HEK293T (cell line): ENCODE data around the gene LNP1.

Experiments used
- CTCF ChIA-PET: fragments of 350-600 bp; formaldehyde crosslinking; extraction: SDS; loops from one replicate; lab custom pipeline; 2021; ENCODE audit warnings: antibody characterized with exemption, inconsistent platforms; lab: Yijun Ruan, JAX
- POLR2A ChIA-PET: fragments of 350-600 bp; formaldehyde crosslinking; extraction: SDS; loops from one replicate; lab custom pipeline; 2020; ENCODE audit warnings: antibody characterized with exemption, inconsistent platforms; lab: Yijun Ruan, JAX
- DNase-seq: peaks from one replicate; pipeline ENCODE4 v3.0.0; 2012; ENCODE audit warnings: mixed read lengths; ENCODE audit errors: extremely low spot score
- ARNT ChIP-seq: fragments of 450-650 bp; IDR thresholded peaks from 2 replicates; pipeline ENCODE4 v1.6.1; 2017; ENCODE audit warnings: mild to moderate bottlenecking
- BHLHE40 ChIP-seq: fragments of 450-650 bp; IDR thresholded peaks from 2 replicates; pipeline ENCODE4 v1.6.1; 2016; ENCODE audit warnings: mild to moderate bottlenecking, moderate library complexity, borderline replicate concordance
- CTBP1 ChIP-seq: fragments of 450-650 bp; IDR thresholded peaks from 2 replicates; pipeline ENCODE4 v1.6.1; 2016; ENCODE audit warnings: borderline replicate concordance
- ELF4 ChIP-seq: fragments of 450-650 bp; IDR thresholded peaks from 2 replicates; pipeline ENCODE4 v1.6.1; 2017; ENCODE audit warnings: antibody characterized with exemption
- FOXA1 ChIP-seq: fragments of 450-650 bp; IDR thresholded peaks from 2 replicates; pipeline ENCODE4 v1.6.1; 2016; ENCODE audit warnings: mild to moderate bottlenecking
- FOXK2 ChIP-seq: fragments of 450-650 bp; IDR thresholded peaks from 2 replicates; pipeline ENCODE4 v1.6.1; 2016; ENCODE audit warnings: mild to moderate bottlenecking
- FOXM1 ChIP-seq: fragments of 450-650 bp; IDR thresholded peaks from 2 replicates; pipeline ENCODE4 v1.6.1; 2017; ENCODE audit warnings: mild to moderate bottlenecking, borderline replicate concordance
- HDGF ChIP-seq: fragments of 450-650 bp; IDR thresholded peaks from 2 replicates; pipeline ENCODE4 v1.6.1; 2017; ENCODE audit warnings: antibody characterized with exemption, borderline replicate concordance
- L3MBTL2 ChIP-seq: fragments of 450-650 bp; conservative IDR thresholded peaks from 2 replicates; pipeline ENCODE4 v1.6.1; 2016; ENCODE audit warnings: mild to moderate bottlenecking
- LEF1 ChIP-seq: fragments of 450-650 bp; IDR thresholded peaks from 2 replicates; pipeline ENCODE4 v1.6.1; 2017; ENCODE audit warnings: mild to moderate bottlenecking, borderline replicate concordance
- NFRKB ChIP-seq: fragments of 450-650 bp; IDR thresholded peaks from 2 replicates; pipeline ENCODE4 v1.6.1; 2016; ENCODE audit warnings: mild to moderate bottlenecking, moderate library complexity
- SP1 ChIP-seq: fragments of 450-650 bp; IDR thresholded peaks from 2 replicates; pipeline ENCODE4 v1.6.1; 2017
- SUZ12 ChIP-seq: fragments of 450-650 bp; IDR thresholded peaks from 2 replicates; pipeline ENCODE4 v1.6.1; 2016; ENCODE audit warnings: mild to moderate bottlenecking
- TARDBP ChIP-seq: fragments of 450-650 bp; IDR thresholded peaks from 2 replicates; pipeline ENCODE4 v1.6.1; 2016
- ZNF384 ChIP-seq: fragments of 450-650 bp; IDR thresholded peaks from 2 replicates; pipeline ENCODE4 v1.6.1; 2016
- TF ChIP-seq, protein P1 (sequence below): fragments of 450-650 bp; IDR thresholded peaks from 2 replicates; pipeline ENCODE4 v1.6.1; 2016

The LNP1 gene

DNA sequence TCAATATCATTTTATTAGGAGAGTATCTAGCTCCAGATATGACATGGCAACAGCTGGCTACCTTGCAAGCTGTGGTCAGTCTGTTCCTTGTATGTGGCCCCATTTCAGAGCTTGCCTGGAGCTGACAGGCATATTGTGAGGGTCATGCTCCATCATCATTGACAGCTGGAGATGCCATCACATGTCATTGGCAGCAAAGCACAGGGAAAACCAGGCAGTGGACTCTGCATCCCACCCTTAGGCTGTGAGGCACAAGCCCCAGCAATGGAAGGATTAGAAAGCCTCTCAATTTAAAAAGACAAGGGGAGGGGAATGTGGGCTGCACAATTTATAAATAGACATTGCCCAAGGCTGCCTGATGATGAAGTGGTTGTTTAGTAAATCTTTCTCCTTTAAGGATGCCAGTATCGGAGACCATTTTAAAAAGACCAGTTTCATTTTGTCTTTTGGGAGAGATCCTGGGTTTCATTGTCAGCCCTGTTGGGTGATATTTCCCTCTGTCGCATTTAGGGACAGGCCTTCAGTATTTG is 27.9 kb downstream of the LNP1 start:
- POLR2A ChIA-PET = no interaction called here
- TF ChIP-seq FOXA1 = no peak
- no peak for TF ChIP-seq ZNF384
- TF ChIP-seq ELF4 = no peak
- no peak for TF ChIP-seq BHLHE40
- TF ChIP-seq LEF1 = no peak
- no peak for TF ChIP-seq TARDBP
- no peak for TF ChIP-seq HDGF
- no peak for TF ChIP-seq L3MBTL2
- CTCF ChIA-PET = no interaction called here
- no peak for DNase-seq

DNA sequence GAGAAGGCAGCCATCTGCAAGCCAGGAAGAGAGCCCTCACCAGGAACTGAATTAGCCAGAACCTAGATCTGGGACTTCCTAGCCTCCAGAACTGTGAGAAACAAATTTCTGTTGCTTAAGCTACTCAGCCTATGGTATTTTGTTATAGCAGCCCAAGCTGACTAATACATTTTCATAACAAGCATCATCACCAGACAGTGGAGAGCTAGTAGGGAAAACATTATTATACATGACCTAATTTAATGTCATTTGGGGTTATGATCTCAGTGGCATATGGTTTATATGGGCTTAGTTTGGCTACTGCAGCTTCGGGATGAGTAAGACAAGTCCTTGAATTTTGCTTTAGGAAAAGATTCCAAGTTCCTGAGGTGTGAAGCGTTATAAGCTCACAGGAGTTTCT is 35.6 kb downstream of the LNP1 start:
- no peak for DNase-seq
- ChIA-PET CTCF (no interaction called here), POLR2A (no interaction called here)
- TF ChIP-seq TARDBP (no peak), BHLHE40 (no peak), SP1 (no peak), SUZ12 (no peak), HDGF (no peak), FOXA1 (no peak), NFRKB (no peak), FOXM1 (no peak), ZNF384 (no peak), L3MBTL2 (no peak), ARNT (no peak), ELF4 (no peak), CTBP1 (no peak), FOXK2 (no peak), LEF1 (no peak)
- TF ChIP-seq, protein P1, sequence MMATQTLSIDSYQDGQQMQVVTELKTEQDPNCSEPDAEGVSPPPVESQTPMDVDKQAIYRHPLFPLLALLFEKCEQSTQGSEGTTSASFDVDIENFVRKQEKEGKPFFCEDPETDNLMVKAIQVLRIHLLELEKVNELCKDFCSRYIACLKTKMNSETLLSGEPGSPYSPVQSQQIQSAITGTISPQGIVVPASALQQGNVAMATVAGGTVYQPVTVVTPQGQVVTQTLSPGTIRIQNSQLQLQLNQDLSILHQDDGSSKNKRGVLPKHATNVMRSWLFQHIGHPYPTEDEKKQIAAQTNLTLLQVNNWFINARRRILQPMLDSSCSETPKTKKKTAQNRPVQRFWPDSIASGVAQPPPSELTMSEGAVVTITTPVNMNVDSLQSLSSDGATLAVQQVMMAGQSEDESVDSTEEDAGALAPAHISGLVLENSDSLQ = no peak

DNA sequence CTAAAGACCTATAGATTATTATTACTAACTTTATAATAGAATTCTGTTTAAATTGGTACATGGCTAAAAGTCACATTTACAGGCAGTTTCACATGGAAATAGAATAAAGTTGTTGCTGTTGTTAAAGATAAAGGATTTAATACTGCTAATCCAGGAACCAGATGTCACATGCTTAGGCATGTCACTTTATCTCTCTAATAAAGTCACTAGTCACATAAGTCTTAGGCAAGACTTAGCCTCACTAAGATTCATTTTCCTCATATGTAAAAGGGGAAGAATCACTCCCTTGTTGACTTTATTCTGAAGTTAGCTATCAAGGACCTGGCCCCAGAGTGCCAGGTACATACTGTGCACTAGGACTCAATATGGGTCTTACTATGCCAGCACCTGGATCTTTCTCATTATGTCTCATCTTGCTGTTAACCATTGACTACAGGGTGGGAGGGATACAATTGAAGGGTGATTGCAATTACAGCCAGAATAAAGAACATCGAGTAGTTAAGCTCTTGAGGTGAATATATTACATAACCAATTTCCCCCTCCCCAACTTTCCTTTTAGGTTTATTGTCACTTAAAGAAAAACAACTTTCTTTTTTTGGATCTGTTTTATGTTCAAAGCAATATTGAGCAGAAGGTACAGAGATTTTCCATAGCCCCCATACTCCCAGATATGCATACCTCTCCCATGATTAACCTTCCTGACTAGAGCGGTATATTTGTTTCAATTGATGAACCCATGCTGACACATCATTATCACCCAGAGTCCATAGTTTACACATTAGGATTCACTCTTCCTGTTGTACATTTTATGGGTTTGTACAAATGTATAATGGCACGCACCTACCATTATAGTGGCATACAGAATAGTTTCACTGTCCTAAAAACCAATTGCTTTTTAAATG is 36.6 kb downstream of the LNP1 start:
- TF ChIP-seq ELF4 = no peak
- no peak for TF ChIP-seq LEF1
- TF ChIP-seq NFRKB = no peak
- TF ChIP-seq ZNF384 = no peak
- TF ChIP-seq SP1 = no peak
- no peak for TF ChIP-seq CTBP1
- TF ChIP-seq, protein P1 = no peak
- TF ChIP-seq FOXM1 = no peak
- TF ChIP-seq FOXK2 = no peak
- TF ChIP-seq FOXA1 = no peak
- no peak for TF ChIP-seq L3MBTL2
- no peak for TF ChIP-seq TARDBP
- TF ChIP-seq BHLHE40 = no peak
- TF ChIP-seq SUZ12 = no peak
- no peak for TF ChIP-seq HDGF
- no peak for TF ChIP-seq ARNT

DNA sequence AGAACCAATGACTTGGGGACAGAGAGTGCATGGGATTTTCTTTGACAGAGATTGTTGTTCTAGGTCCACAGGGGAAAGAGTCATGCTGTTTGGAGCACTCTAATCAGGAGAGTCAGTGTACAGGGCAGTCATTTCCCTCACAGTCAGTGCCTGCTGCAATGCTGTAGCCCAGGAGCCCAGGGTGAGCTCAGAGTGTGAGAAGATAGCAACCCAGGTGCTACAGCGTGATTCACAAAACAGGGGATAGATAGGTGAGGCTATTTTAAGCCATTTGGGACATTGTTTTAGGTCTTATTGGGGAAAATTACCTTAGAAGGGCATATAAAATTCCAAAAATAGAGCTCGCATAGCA is 37.3 kb downstream of the LNP1 start:
- POLR2A ChIA-PET = interaction anchor here (1.7 kb wide), 1 partner anchor 37 kb away, joined by 7 read pairs; the partner anchor contains the start of genes LNP1 and TOMM70
- DNase-seq = no peak
- CTCF ChIA-PET = interaction anchor here (0.7 kb wide), 1 partner anchor 11 kb away, joined by 4 read pairs; no protein-coding TSS in a partner anchor
- TF ChIP-seq SUZ12 (no peak), FOXK2 (no peak), ELF4 (no peak), ARNT (no peak), TARDBP (no peak), NFRKB (no peak), FOXM1 (no peak), LEF1 (no peak), FOXA1 (no peak), SP1 (no peak), L3MBTL2 (no peak), CTBP1 (no peak), BHLHE40 (no peak), ZNF384 (no peak), HDGF (no peak)
- TF ChIP-seq, protein P1 = no peak

More for the DNA sequence above, 36.6 kb downstream of the LNP1 start:
- CTCF ChIA-PET = no interaction called here
- no peak for DNase-seq
- POLR2A ChIA-PET = interaction anchor here (1.7 kb wide), 1 partner anchor 36 kb away, joined by 7 read pairs; the partner anchor contains the start of genes LNP1 and TOMM70

DNA sequence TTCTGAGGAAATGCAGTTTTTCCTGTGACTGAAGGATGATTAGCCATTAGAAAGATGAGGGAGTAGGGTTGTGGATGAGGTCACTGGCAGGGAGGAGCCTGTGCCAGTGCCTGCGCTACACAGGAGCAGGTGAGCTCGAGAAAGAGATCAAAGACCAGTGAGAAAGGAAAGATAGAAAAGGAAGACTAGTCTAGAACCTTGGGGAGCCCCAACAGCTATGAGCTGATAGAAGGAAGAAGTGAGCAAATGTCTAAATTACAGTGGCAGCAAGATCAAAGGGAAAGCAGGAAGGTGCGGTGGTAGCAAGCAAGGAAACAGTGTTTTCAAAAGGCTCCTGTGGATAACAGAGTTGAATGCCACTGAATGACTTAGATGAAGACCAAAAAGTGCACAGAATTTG is 39.6 kb downstream of the LNP1 start:
- ChIA-PET CTCF (no interaction called here), POLR2A (no interaction called here)
- TF ChIP-seq LEF1 = no peak
- no peak for TF ChIP-seq ZNF384
- TF ChIP-seq SUZ12 = no peak
- no peak for TF ChIP-seq FOXM1
- no peak for TF ChIP-seq NFRKB
- no peak for TF ChIP-seq HDGF
- TF ChIP-seq ARNT = no peak
- TF ChIP-seq SP1 = no peak
- no peak for TF ChIP-seq ELF4
- TF ChIP-seq, protein P1 = no peak
- no peak for TF ChIP-seq L3MBTL2
- TF ChIP-seq FOXA1 = no peak
- DNase-seq = no peak
